Suppressor macrophage (primary cell): ENCODE data around the gene ZNF185.

Experiments used
- DNase-seq, 4 experiments: peaks; one replicate each; pipeline ENCODE4 v3.0.0-alpha.2; 2020 to 2022
- total RNA-seq, 17 experiments: gene quantifications; one replicate each; lab custom pipeline; 2026; ENCODE audit warnings: mixed read lengths in 6 of 17, inconsistent platforms in 3 of 17; lab: John Stamatoyannopoulos, UW

ZNF185 gene
- total RNA-seq: 14.0 to 42.2 (median 24.6) reads per million in 17 experiments

GRCh38 chrX:152897222-152898131, at the start of gene ZNF185:
Gene ZNF185 (plus strand): TSS chrX:152898067. CDS start chrX:152914490, 16,423 bp downstream.
- no peak for DNase-seq

GRCh38 chrX:152850465-152850864, 47.4 kb upstream of the ZNF185 start:
- DNase-seq: no peak

GRCh38 chrX:152853986-152854385, 43.9 kb upstream of the ZNF185 start:
- DNase-seq: no peak

- no peak for DNase-seq
Observed at GRCh38 chrX:152861116-152861515, 36.8 kb upstream of the ZNF185 start.

GRCh38 chrX:152861826-152862225, 36.0 kb upstream of the ZNF185 start:
- DNase-seq: no peak

GRCh38 chrX:152865232-152865920, 32.5 kb upstream of the ZNF185 start:
- DNase-seq: no peak

GRCh38 chrX:152866386-152866785, 31.5 kb upstream of the ZNF185 start:
- no peak for DNase-seq

GRCh38 chrX:152869972-152870371, 27.9 kb upstream of the ZNF185 start:
- no peak for DNase-seq

GRCh38 chrX:152871260-152871659, 26.6 kb upstream of the ZNF185 start:
- DNase-seq: no peak

GRCh38 chrX:152872522-152872921, 25.3 kb upstream of the ZNF185 start:
- no peak for DNase-seq

GRCh38 chrX:152873361-152873760, 24.5 kb upstream of the ZNF185 start:
- DNase-seq: no peak

GRCh38 chrX:152876931-152877840, 20.7 kb upstream of the ZNF185 start:
- DNase-seq: no peak

GRCh38 chrX:152878976-152879755, 18.7 kb upstream of the ZNF185 start:
- DNase-seq: no peak

- no peak for DNase-seq
Observed at GRCh38 chrX:152881289-152881688, 16.6 kb upstream of the ZNF185 start.

- DNase-seq: no peak
Observed at GRCh38 chrX:152884171-152884570, 13.7 kb upstream of the ZNF185 start.

GRCh38 chrX:152886716-152887115, 11.2 kb upstream of the ZNF185 start:
- DNase-seq: no peak

- DNase-seq: no peak
Observed at GRCh38 chrX:152892499-152892898, 5.4 kb upstream of the ZNF185 start.

- DNase-seq: no peak
Observed at GRCh38 chrX:152892999-152893891, 4.6 kb upstream of the ZNF185 start.

- no peak for DNase-seq
Observed at GRCh38 chrX:152893980-152894610, 3.8 kb upstream of the ZNF185 start.

GRCh38 chrX:152895121-152895520, 2.7 kb upstream of the ZNF185 start:
- no peak for DNase-seq
